ENCODE results near the gene DLG2. TPM values are rescaled to one million over a fixed set of nuclear protein-coding genes. Genes with fewer than 3 reads are reported as not detected.

DLG2 gene
- total RNA-seq, 1 donor from 2014 or later, result 4.7 TPM

DNA sequence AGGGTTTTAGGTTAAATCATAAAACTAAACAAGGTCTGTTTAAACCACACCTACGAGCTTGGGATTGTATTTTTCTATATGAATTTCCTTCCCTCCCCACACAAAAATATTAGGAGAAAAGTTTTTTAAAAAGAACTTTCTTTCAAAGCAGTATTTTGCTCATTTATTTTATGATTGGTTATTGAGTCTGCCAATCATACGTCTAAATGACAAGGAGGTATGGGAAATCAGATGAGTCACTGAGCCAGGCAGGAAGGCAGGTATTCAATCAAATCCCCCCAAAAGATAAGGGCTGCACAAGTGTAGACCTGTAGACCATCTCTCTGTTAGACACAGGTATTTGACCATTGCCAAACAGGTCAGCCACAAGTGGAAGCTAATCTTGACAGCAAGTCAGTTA lies 1900.8 kb downstream of the DLG2 start:
- DNase-seq (ENCODE audit: low spot score) (no peak), ATAC-seq (no peak)

DNA sequence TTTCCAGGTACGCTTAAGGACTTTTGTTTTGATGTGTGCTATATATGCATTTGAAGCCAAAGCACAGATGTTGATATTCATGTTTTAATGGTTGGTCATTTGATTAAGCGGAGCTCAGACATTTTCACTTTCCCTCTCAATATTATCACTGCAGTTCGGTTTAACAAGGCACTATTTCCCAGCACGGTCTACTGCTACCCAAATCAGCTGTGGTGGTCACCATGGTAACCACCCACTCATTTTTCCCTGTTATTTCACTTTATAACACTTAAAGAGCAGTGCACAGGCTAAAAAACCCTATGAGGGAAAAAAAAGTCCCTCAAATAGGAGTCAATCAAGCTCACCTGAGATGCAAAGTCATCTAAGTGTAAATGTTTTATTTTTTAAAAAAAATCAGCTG lies 1901.4 kb downstream of the DLG2 start:
- DNase-seq (ENCODE audit: low spot score), result no peak
- ATAC-seq, result no peak

DNA sequence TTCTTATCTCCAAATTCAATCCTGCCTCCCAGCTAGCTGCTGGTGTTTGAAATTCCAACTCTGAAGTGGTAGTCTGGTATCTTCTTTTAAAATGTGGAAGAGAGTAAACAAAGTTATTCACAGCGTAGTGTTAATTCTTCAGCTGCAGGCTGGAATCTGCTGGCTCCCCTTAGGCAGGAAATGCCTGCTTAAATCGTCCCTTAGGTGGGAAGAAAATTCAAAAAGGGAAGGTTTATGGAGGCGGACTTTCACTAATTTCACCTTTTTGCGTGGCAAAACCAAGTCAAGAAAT lies 1901.9 kb downstream of the DLG2 start:
- DNase-seq (ENCODE audit: low spot score), result no peak
- no peak for ATAC-seq

DNA sequence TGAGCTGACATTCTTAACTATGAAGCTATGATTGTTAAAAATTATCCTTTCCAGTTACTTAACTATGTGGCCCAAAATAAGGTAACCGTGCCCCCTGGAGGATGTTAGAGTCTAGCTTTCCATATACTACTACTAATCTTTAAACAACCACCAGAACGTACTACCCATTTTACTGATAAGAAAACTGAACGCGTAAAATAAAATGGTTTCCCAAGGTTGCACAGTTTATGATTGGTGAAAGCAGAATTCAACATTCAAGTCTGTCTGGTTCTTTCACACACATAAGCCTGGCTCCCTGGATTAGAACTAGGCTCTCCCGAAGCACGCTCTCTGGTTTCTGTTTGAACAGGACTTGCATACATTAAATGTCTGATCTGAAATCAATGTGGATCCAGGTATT lies 1903.1 kb downstream of the DLG2 start:
- no peak for DNase-seq (ENCODE audit: low spot score)
- ATAC-seq, result peak; percentile 85

DNA sequence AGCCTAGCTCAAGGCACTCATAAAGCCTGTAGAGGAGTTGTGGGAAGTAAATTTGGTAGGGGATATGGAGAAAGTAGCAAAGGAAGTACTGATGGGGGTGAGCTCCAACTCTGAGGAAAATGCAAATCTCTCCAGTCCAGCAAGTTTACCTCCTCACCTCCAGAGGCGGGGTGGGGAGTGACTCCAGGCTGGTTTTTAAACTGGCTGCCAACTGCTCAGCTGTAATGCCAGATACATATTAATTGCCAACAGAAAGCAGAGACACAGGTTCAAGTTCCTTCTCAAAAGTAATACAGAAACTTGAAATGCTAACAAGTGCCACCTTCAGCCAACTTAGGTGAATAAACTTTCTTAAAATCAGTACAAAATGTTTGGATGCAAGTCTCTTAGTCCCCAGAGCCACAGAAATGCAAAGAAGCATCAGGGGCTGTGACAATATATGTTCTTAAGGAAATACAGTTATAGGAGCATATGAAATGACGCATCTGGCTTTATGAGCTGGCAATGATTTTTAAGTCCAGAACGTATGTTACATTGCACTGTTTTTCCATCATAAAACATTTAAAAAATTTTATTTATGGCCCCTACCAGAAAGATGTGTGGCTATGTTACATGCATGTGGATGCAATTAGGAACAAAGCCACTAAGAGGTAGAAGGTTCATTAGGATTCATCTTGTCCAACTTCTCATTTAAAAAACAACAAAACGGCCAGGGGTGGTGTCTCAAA lies 1904.6 kb downstream of the DLG2 start:
- ATAC-seq, result no peak
- DNase-seq (ENCODE audit: low spot score), result no peak

DNA sequence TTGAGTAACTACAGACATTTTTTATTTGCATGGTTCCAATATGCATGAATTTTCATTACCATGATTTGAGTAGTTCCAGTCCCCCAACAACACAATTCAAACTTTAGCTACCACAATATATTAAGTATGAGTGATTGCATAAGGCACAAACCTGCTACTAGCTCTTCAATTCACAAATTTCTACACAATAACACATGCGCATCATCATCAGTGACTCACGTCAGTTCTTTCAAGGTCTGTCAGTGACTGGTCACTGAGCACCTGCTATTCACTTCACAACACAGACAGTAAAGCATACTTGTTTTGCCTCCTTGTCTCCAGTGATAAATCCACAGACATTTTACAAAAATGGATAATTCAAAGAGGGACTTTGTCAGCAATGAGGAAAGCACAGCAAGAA lies 1905.9 kb downstream of the DLG2 start:
- no peak for DNase-seq (ENCODE audit: low spot score)

DNA sequence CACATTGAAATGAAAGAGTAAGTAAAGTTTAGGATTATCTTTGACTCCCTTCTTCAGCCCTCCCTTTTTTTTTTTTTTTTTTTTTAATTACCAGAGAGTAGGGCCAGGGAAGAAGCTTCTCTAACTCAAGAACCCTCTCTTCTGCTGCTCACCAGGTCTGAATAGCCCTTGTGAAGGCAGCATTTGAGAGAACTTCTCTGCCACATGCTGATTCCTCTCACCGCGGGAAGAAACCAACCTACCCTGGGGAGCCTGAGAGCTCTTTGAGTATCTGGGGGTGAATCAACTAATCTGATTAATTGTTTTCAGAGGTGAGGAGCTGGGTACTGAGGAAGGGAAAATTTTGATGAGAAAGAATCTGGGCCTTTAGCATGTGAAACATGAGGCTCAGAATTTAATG lies 1906.5 kb downstream of the DLG2 start:
- DNase-seq (ENCODE audit: low spot score) (no peak), ATAC-seq (no peak)

More for the DNA sequence above, 1905.9 kb downstream of the DLG2 start:
- ATAC-seq, result no peak

DNA sequence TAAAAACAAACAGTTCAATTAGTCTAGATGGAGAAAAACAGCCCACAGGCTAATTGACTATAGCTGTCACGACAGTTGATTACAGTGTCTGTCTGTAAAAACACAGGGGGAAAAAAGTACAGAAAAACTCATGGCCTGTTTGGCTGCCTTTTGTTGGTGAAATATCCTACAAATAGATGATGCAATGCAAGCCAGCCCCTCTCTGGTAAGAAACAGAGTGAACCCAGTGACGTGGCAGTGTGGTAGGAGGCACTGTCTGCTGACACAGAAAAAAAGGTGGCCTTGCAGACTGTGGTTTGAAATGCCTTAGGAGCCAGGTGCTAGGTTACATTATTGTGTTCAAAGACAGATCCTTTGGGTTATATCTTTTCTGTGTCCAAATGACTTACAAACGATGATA lies 1909.6 kb downstream of the DLG2 start:
- DNase-seq (ENCODE audit: low spot score), result peak; percentile 60
- peak; percentile 87 for ATAC-seq

DNA sequence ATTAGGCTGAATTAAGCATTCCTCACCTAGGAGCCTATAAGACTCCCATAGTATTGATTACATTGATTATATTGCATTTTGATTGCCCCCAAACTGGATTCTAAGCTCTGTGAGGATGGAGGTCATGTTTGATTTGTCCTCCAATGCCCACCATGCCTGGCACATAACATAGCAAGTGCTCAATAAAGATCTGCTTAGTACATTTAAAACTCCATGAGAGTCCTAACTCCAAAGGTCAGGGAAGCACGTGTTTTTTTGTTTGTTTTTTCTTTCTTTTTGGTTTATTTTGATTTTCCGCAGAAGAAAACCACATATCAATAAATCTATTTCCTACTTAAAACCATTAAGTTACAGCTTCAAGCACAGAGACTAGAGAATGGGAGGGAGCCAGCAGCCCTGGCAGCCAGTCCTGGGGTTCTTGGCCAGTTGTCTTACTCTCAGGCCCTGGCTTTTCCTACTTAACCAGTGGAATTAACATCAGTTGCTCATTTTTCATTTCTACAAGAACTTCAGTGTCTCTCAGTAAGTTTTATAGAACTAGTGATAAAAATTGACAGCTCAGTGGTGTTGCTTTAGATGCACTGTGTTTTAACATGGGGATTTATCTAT lies 1911.1 kb downstream of the DLG2 start:
- no peak for DNase-seq (ENCODE audit: low spot score)
- no peak for ATAC-seq

DNA sequence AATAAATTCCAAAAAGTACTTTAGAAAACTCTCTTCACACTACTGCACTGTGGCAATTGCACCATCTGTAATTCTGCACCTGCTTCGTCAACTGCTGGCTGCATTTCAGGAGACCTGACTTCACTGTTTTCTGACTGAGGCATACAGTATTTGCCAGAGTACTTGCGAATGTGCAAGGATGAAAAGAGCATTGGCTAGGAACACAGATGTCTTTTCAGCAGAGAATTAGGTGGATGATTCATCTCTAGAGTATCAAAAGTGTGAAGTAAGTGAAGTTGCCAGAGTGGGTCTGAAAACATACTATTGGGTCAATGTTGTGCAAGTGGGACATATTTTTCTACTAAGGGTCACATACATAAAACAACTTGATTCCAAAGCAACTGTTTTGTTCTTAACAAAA lies 1913.4 kb downstream of the DLG2 start:
- DNase-seq (ENCODE audit: low spot score) (peak; percentile 47), ATAC-seq (peak; percentile 70)

DNA sequence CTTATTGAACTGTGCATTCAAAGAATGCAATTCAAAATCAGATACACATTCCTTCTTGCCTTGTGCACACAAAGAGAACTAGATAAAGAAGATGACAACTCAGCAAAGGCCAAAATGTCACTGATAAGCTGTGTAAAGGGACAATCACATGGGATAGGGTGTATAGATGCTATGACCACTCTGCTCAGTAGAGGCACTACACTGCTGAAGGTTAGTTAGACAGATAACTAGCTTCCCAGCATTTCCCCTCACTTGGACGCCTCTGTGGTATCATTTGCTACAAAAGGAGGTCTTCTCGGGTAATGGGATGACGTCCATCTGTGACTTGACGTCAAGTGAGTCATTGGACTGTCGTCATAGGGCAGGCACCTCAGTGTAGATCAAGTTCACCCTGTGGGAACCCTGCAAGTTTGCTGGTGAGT lies 1916.0 kb downstream of the DLG2 start:
- ATAC-seq (peak; percentile 72), DNase-seq (ENCODE audit: low spot score) (no peak)

DNA sequence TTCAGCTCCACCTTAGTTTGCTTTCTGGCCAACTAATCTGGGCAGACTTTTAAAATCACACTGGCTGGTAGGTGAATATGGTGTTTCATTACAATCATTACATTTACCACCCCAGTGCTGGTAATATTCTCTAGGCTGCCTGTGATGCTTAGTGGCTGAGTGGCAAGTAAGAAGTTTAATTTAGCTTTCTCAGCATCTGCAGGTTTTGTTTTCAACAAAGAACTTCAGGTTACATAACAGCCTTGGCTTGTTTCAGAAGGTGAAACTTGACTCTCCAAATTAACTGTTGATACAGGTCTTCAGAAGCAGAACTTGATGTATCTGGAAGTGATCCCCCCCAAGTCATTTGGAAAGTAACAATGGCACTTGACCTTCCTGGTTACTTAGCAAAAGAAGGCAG lies 1917.7 kb downstream of the DLG2 start:
- DNase-seq (ENCODE audit: low spot score), result no peak
- peak; percentile 16 for ATAC-seq

DNA sequence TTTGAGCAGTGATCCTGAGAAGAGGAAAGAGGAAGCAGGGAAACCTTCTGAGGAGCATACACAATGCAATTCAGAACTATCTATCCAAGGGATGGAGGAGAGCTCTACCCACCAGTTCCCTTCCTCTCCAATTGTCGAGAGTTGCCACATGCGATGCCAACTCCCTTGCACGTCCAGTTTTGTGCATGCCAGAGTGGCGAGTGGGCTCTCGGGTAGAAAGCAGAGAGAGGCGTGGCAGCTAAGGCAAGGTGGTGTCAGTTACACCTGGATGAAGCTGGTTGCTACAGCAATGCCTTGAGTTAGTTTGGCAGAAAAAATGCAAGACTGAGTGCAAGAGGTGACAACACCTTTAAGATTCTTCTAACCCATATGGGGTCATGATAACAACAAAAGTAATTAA lies 1920.6 kb downstream of the DLG2 start:
- DNase-seq (ENCODE audit: low spot score), result no peak
- ATAC-seq, result no peak

DNA sequence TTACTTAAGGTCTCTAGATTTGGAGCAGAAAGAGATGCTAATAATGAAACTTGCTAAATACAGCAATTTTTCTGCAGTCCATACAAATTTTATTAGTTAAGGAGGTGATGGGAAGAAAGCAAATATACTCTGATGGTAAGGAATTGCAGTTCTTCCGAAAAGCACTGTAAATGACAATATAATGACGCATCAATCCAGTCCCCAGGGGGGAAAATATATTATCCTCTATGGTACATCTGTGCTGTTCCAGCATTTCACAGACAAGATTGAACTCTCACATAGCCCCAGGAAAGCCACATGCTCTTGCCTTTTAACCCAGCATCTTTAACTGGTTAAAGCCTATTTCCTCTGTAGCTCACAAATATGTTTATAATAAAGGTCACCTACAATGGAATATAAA lies 1924.3 kb downstream of the DLG2 start:
- no peak for ATAC-seq
- no peak for DNase-seq (ENCODE audit: low spot score)

DNA sequence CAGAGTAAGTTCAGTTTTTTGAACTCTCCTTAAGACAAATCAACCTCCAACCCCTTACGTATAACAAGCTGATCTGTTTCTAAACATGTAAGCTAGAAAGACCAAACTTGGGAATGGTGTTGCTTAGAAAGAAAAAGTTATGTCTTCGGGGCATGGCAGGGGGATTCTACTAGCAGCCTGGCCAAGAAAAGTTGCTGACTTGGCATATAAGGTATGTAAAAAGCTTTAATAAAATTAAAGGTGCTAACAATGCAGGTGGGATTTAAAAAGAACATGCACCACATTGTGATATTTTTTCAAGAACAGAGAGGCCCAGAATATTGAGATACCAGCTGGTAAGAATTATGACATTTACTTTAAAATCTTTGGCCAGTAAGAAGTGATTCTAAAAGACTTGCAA lies 1929.6 kb downstream of the DLG2 start:
- no peak for ATAC-seq
- DNase-seq (ENCODE audit: low spot score), result no peak

DNA sequence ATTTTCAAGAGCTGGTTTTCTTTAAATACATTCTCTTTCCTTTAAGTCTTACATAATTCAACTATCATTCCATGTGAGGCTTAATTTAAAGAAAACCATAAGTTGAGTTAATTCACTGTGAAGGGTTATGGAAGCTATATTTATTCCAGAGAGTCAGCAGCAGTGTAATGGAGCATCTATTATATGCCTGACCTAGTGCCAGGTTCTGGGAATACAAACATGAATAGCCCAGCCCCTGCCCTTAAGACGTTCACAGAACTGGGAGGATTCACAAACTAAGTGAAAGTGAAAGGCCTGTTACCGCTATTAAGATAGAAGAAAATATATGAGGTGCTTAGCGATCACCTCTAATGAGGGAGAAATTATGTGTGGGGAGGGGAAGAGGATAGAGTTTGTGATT lies 1932.1 kb downstream of the DLG2 start:
- ATAC-seq, result no peak

DNA sequence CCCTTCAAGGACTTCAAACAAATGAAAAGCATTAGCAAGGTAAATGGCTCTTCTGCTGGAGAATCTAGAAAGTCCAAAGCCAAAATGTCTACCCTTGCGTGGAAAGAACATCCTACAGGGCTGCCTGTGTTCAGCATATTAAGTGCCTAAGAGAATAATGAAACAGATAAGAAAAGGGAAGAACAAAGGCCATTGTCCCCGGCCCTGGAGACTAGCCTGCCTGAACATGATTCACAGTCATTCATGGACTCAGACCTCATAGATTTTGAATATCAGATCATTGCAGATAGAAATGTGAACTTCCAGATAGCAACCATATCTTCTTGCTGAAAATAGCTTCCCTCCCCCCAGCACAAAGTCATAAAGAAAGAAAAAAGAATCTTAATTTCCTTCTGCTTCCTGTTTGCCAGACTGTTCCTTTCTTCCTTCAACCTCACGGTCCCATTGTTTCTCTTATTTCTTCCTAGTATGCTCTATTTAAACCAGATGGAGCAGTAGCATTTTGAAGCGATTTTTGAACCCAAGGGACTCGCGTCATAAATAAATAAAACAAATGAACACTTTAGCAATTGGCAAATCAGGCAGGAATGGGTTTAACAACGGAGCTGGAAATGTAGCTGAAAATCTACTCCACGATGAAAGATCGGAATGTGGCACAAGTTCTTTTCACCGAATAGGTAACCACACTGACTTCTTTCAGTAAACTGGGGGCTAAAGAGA lies 1932.8 kb downstream of the DLG2 start:
- DNase-seq (ENCODE audit: low spot score) (no peak), ATAC-seq (no peak)

More for the DNA sequence above, 1932.1 kb downstream of the DLG2 start:
- DNase-seq (ENCODE audit: low spot score), result no peak

DNA sequence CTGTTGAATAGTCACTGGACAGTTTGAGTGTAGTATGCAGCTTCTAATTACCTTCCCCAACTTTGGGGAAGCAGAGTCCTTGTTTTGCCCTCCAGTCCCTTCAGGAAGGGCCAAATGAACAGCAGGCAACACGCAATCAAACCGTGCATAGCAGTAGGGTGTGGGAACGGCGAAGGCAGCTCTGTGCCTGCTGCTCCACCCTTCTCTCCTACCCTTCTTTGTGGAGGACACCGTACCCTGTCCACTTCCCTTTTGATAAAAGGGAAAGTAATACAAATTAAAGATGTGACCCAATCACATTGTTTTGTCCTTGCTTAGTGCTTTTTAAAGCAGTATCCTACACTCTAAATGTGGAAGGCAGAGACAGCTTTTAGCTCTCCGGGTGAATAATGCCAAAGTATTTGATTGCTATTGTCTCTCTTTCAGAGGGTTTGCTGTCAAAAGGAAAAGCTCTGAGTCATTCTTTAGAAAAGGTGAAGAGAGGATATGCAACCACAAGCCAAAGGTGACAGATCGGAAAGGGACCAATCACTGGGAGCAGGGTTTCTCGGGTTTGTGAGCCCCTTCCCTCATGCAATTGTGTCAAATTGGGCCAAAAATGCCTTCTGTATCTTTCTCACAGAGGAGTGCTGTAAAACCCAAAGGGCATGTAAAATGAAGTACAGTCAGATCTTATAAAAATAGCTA lies 1933.7 kb downstream of the DLG2 start:
- DNase-seq (ENCODE audit: low spot score) (no peak), ATAC-seq (no peak)

DNA sequence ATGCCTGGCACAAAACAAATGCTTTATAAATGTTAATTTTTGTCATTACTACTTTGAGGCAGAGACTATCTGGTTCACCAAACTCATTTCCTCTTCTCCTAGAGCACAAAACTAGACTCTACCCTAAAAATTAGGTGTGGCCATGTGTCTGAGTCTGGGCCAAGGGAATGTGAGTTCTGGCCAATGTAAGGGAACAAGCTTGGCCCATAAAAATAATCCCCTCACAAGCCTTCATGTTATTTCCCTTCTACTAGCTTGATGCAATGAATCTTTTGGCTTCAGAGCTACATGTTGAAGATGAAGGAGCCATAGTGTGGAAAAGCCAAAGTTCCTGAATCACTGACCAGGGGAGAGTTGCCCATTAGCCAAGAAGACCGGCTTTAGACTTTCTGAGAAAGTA lies 1934.5 kb downstream of the DLG2 start:
- no peak for DNase-seq (ENCODE audit: low spot score)
- ATAC-seq, result no peak

DNA sequence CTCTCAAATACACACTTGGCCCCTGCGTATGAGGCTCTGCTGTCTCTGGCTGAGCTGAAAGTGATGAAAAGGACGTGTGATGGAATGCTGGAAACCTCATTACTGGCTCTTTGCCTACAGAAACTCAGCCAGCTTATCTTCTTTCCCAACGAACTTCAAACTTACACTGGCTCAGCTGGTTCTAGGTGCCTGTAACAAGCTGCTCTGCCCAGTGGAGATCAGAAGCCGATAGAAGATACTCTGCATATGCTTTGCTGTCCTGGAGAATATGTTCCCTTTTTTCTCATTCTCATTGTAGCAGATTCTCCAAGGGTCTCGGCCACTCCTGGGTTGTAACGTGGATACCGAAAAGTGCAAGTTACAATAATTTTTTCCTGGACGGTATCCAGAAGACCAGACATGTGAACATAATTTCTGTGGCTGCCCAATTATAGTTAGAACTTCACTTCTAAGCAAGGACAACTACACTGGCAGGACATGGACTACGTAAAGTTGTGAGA lies 1935.6 kb downstream of the DLG2 start:
- ATAC-seq (peak; percentile 98), DNase-seq (ENCODE audit: low spot score) (peak; percentile 57)

DNA sequence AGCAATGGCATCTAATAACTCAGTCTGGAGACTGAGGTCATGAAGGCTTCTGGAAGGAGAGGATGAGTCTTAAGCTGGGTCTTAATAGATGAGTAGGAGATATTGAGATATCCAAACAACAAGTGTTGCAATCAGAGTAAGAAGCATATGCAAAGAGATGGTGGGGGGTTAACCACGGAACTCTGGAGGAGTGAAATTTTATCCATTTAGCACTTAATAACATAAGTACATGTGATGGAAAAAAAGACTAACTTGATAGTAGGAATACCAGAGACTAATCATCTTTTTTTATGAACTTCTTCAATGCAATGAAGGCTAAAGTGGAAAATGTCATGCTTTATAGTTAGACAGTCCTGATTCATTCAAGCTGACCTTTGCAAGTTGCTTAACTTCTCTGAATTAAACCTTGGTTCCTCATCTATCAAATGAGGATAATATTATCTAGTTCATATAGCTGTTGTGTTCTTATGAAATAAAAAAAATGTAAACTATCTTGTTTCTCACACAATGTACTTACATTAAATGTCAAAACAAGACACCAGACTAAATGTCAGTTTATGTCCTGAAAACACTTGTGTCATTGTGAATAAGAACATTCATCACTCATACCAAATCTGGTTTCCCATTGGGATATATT lies 1937.9 kb downstream of the DLG2 start:
- DNase-seq (ENCODE audit: low spot score) (no peak), ATAC-seq (no peak)

All from left lobe of liver (tissue), 2 donors.